IgD-negative memory B cell (primary cell): ENCODE measurements around the gene CCDC171. TPM values are rescaled to one million over a fixed set of nuclear protein-coding genes. Genes with fewer than 3 reads are reported as not detected.
"Not testable (repeated sequence)": the region's sequence is repeated elsewhere in the genome, so short reads cannot be mapped to it uniquely, and the experiment has no call there.

Experiments used
- H3K27ac Mint-ChIP-seq, 3 donors: one replicate each; pipeline ENCODE4 v1.8.0; 2020 to 2022; ENCODE audit warnings: mild to moderate bottlenecking in 3 of 3, mixed read lengths in 3 of 3, moderate library complexity in 1 of 3
- H3K27me3 Mint-ChIP-seq: one replicate; pipeline ENCODE4 v1.8.0; 2021; ENCODE audit warnings: mixed read lengths
- H3K36me3 Mint-ChIP-seq: one replicate; pipeline ENCODE4 v1.8.0; 2020; ENCODE audit warnings: mild to moderate bottlenecking, mixed read lengths
- H3K4me1 Mint-ChIP-seq, 3 donors: one replicate each; pipeline ENCODE4 v1.8.0; 2020 to 2022; ENCODE audit warnings: mixed read lengths in 3 of 3, mild to moderate bottlenecking in 1 of 3
- H3K4me3 Mint-ChIP-seq, 4 donors: one replicate each; pipeline ENCODE4 v1.8.0; 2020 to 2022; ENCODE audit warnings: mild to moderate bottlenecking in 4 of 4, mixed read lengths in 4 of 4, moderate library complexity in 3 of 4
- H3K9me3 Mint-ChIP-seq, 3 donors: one replicate each; pipeline ENCODE4 v1.8.0; 2020 to 2021; ENCODE audit warnings: mixed read lengths in 3 of 3, mild to moderate bottlenecking in 1 of 3
- polyA plus RNA-seq: library from polyadenylated mRNA; unstranded; fragments of 300-500 nt; fragmentation: Illumina TruSeq; gene quantifications from one replicate; pipeline ENCODE4 v1.2.3, GENCODE V29; 2021

The CCDC171 gene
- polyA plus RNA-seq, 1 donor from 2014 or later: 0.18 TPM

- Mint-ChIP-seq H3K27me3 (no peaks in the 10 kb centered on the region), H3K27ac (no peak overlapping the region), H3K4me1 (no peaks in the 10 kb centered on the region), H3K36me3 (peaks cover 3% of the 10 kb centered on the region), H3K4me3 (no peak overlapping the region), H3K9me3 (peaks cover 0 to 1% (median 0%) of the 10 kb centered on the region in 3 donors)
Measured at GRCh38 chr9:15736569-15736968, 183.7 kb downstream of the CCDC171 start.

DNA sequence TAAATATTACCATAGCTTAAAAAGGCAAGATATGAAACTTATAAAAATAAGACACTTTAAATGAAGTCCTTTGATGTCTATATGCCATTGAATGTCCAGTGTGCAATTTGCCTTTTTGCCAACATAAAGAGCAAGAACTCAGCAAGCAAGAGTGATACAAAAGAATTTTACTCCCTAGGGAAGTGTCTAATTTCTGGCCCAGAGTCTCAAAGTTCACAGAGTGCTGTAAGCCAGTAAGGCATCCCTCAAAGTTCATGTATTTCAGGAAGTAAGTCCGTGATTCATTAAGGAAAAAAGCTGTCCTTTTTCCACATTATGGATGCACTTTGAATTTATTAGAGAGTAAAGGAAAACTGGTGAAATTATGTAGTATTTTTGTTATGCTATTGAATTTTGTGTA is 185.2 kb downstream of the CCDC171 start:
- H3K4me1 Mint-ChIP-seq: no peaks in the 10 kb centered on the region
- no peak overlapping the region for H3K4me3 Mint-ChIP-seq
- H3K27ac Mint-ChIP-seq: no peak overlapping the region
- peaks cover 0 to 1% (median 0%) of the 10 kb centered on the region in 3 donors for H3K9me3 Mint-ChIP-seq
- peaks cover 6% of the 10 kb centered on the region for H3K36me3 Mint-ChIP-seq
- H3K27me3 Mint-ChIP-seq: no peaks in the 10 kb centered on the region

GRCh38 chr9:15741015-15741414 is 188.2 kb downstream of the CCDC171 start:
- no peak overlapping the region for H3K4me3 Mint-ChIP-seq
- H3K36me3 Mint-ChIP-seq: peaks cover 10% of the 10 kb centered on the region
- no peak overlapping the region for H3K27ac Mint-ChIP-seq

GRCh38 chr9:15743512-15743911 is 190.7 kb downstream of the CCDC171 start:
- Mint-ChIP-seq H3K36me3 (peaks cover 12% of the 10 kb centered on the region), H3K27me3 (no peaks in the 10 kb centered on the region), H3K4me3 (no peak overlapping the region), H3K27ac (no peak overlapping the region), H3K9me3 (peaks cover 0 to 1% (median 1%) of the 10 kb centered on the region in 3 donors), H3K4me1 (no peaks in the 10 kb centered on the region)

More at GRCh38 chr9:15741015-15741414, 188.2 kb downstream of the CCDC171 start:
- no peaks in the 10 kb centered on the region for H3K27me3 Mint-ChIP-seq
- H3K9me3 Mint-ChIP-seq: peaks cover 0 to 1% (median 0%) of the 10 kb centered on the region in 3 donors
- no peaks in the 10 kb centered on the region for H3K4me1 Mint-ChIP-seq

- no peaks in the 10 kb centered on the region for H3K4me1 Mint-ChIP-seq
- H3K4me3 Mint-ChIP-seq: no peak overlapping the region
Measured at GRCh38 chr9:15744196-15744595, 191.4 kb downstream of the CCDC171 start.

DNA sequence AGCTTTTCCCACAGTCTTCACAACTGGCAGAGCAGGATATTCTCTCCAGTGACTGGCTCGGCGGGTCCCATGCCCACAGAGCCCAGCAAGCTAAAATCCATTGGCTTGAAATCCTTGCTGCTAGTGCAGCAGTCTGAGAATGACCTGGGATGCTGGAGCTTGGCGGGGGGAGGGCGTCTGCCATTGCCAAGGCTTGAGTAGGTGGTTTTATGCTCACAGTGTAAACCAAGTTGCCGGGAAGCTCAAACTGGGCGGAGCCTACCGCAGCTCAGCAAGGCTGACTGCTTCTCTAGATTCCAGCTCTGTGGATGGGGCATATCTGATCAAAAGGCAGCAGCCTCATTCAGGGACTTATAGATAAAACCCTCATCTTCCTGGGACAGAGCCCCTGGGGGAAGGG is 194.1 kb downstream of the CCDC171 start:
- no peak overlapping the region for H3K27ac Mint-ChIP-seq
- peaks cover 0 to 1% (median 0%) of the 10 kb centered on the region in 3 donors for H3K9me3 Mint-ChIP-seq
- H3K4me3 Mint-ChIP-seq: no peak overlapping the region
- no peaks in the 10 kb centered on the region for H3K4me1 Mint-ChIP-seq
- peaks cover 9% of the 10 kb centered on the region for H3K36me3 Mint-ChIP-seq
- H3K27me3 Mint-ChIP-seq: no peaks in the 10 kb centered on the region

More at GRCh38 chr9:15744196-15744595, 191.4 kb downstream of the CCDC171 start:
- H3K27ac Mint-ChIP-seq: no peak overlapping the region
- H3K9me3 Mint-ChIP-seq: peaks cover 0 to 1% (median 1%) of the 10 kb centered on the region in 3 donors
- peaks cover 12% of the 10 kb centered on the region for H3K36me3 Mint-ChIP-seq
- no peaks in the 10 kb centered on the region for H3K27me3 Mint-ChIP-seq

DNA sequence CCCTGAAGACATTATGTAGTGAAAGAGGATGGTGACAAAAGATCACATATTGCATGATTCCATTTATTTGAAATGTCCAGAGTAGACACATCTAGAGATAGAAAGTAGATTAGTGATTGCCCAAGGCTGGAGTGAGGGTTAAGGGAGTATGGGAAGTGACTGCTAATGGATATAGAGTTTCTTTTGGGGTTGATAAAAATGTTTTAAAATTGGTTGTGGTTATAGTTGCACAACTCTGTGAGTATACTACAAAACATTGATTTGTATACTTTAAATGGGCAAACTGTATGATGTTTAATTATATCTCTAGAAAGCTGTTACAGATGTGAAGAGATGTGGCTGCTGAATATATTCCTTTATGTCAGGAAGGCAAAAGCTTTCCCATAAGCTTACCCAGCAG is 202.8 kb downstream of the CCDC171 start:
- Mint-ChIP-seq H3K27ac (no peak overlapping the region), H3K36me3 (no peaks in the 10 kb centered on the region), H3K27me3 (no peaks in the 10 kb centered on the region)

GRCh38 chr9:15761551-15761950 is 208.7 kb downstream of the CCDC171 start:
- Mint-ChIP-seq H3K4me3 (no peak overlapping the region), H3K27me3 (no peaks in the 10 kb centered on the region), H3K4me1 (no peaks in the 10 kb centered on the region), H3K36me3 (no peaks in the 10 kb centered on the region), H3K27ac (no peak overlapping the region), H3K9me3 (peaks cover 0 to 6% (median 2%) of the 10 kb centered on the region in 3 donors)

More for the DNA sequence above, 202.8 kb downstream of the CCDC171 start:
- Mint-ChIP-seq H3K9me3 (peaks cover 0 to 6% (median 2%) of the 10 kb centered on the region in 3 donors), H3K4me3 (no peak overlapping the region), H3K4me1 (no peaks in the 10 kb centered on the region)

DNA sequence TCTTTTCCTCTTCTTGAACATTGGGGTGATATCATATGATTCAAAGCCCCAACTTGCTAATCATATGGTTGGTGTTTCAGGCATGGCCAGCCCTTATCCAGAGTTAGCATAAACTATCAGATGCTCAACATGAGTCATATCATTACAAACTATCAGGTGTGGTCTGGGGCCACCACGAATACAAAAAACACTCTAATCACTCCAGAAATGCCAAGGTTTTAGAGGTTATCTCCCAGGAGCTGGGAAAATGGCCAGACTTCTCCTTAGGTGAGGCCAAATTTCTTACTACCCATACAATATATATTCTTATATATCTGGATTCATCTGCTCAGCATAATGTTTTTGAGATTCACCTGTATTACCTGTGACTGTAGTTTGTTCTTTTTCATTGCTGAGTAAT is 210.5 kb downstream of the CCDC171 start:
- H3K27me3 Mint-ChIP-seq: no peaks in the 10 kb centered on the region
- no peaks in the 10 kb centered on the region for H3K4me1 Mint-ChIP-seq
- H3K36me3 Mint-ChIP-seq: no peaks in the 10 kb centered on the region
- no peak overlapping the region for H3K4me3 Mint-ChIP-seq
- H3K9me3 Mint-ChIP-seq: peaks cover 0 to 3% (median 0%) of the 10 kb centered on the region in 3 donors
- H3K27ac Mint-ChIP-seq: no peak overlapping the region

DNA sequence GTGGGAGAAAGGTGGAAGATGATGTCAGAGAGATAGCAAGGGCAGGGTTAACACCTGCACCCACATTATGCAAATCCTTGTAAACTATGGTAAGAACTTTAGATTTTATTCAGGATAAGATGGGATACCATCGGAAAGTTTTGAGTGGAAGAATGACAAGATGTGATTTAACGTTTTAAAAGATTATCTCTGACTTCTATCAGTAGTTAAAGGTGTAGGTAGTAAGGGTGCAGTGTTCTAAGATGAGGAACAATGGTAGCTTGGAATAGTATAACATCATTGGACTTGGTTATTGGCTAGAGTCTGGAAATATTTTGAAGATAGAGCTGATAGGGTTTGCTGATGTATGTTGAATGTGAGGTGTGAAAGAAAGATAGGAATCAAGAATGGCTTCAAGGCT is 211.3 kb downstream of the CCDC171 start:
- H3K9me3 Mint-ChIP-seq: no peaks in the 10 kb centered on the region
- H3K4me3 Mint-ChIP-seq: no peak overlapping the region
- H3K36me3 Mint-ChIP-seq: no peaks in the 10 kb centered on the region
- no peak overlapping the region for H3K27ac Mint-ChIP-seq
- no peaks in the 10 kb centered on the region for H3K4me1 Mint-ChIP-seq
- no peaks in the 10 kb centered on the region for H3K27me3 Mint-ChIP-seq

- Mint-ChIP-seq H3K27ac (no peak overlapping the region), H3K36me3 (no peaks in the 10 kb centered on the region), H3K27me3 (no peaks in the 10 kb centered on the region), H3K4me3 (no peak overlapping the region), H3K4me1 (no peaks in the 10 kb centered on the region), H3K9me3 (peaks cover 0 to 2% (median 0%) of the 10 kb centered on the region in 3 donors)
Measured at GRCh38 chr9:15769547-15769946, 216.7 kb downstream of the CCDC171 start.

DNA sequence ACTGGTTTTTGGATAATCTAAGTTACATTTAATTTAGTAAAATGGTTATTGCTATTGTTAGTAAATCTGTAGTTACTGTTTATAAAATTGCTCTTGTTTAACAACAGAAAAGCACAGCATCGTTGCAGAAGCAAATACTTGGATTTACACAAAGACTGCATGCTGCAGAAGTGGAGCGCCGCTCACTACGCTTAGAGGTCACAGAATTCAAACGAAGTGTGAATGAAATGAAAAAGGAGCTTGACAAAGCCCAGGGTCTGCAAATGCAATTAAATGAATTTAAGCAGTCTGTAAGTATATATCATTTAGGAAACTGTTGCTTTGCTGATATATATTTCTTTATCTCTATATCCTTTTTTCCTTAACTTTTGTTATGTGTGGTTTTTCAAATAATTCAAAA is 226.0 kb downstream of the CCDC171 start:
- Mint-ChIP-seq H3K27ac (no peak overlapping the region), H3K27me3 (no peaks in the 10 kb centered on the region), H3K9me3 (no peaks in the 10 kb centered on the region), H3K36me3 (peaks cover 4% of the 10 kb centered on the region), H3K4me3 (no peak overlapping the region), H3K4me1 (no peaks in the 10 kb centered on the region)

DNA sequence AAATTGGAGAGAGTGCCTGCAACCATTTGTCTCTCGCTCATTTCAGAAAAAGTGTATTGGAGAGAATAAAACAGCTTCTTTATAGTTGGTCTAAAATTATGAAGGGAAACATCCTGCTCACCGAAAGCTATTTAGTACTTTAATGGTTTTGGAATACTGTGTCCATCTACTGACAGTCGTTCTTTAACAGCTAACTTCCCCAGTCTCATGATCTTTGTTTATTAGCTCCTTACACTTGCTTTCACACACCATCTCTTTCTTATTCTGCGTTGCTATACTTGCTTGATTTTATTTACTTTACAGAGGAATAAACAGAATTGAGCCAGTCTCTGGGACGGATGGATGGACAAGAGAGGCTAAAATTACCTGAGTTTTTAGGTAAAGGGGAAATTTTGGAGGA is 229.3 kb downstream of the CCDC171 start:
- Mint-ChIP-seq H3K9me3 (peaks cover 0 to 3% (median 0%) of the 10 kb centered on the region in 3 donors), H3K4me1 (no peaks in the 10 kb centered on the region), H3K27ac (no peak overlapping the region), H3K27me3 (no peaks in the 10 kb centered on the region), H3K4me3 (no peak overlapping the region), H3K36me3 (peaks cover 4% of the 10 kb centered on the region)

DNA sequence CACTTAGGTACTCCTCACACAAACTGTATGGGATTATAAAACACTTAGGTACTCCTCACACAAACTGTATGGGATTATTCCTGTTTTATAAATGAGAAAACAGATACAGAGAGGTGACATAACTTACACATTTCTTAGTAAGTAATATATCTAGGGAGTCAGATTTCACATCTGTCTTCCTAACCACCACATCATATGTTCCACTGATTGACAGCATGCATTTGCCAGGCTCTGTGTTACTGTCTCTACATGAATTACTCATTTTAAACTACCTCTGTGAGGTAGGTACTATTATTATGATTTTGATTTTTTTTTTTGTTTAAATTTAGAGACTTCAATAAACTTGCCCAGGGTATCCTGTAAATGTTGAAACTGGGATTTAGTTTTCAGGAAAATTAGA is 232.7 kb downstream of the CCDC171 start:
- Mint-ChIP-seq H3K27ac (no peak overlapping the region), H3K9me3 (peaks cover 0 to 3% (median 0%) of the 10 kb centered on the region in 3 donors), H3K27me3 (no peaks in the 10 kb centered on the region), H3K4me1 (no peaks in the 10 kb centered on the region), H3K4me3 (no peak overlapping the region), H3K36me3 (peaks cover 4% of the 10 kb centered on the region)

GRCh38 chr9:15786616-15787015 is 233.8 kb downstream of the CCDC171 start:
- H3K27me3 Mint-ChIP-seq: no peaks in the 10 kb centered on the region
- no peak overlapping the region for H3K4me3 Mint-ChIP-seq
- peaks cover 0 to 3% (median 0%) of the 10 kb centered on the region in 3 donors for H3K9me3 Mint-ChIP-seq
- H3K27ac Mint-ChIP-seq: no peak overlapping the region
- no peaks in the 10 kb centered on the region for H3K36me3 Mint-ChIP-seq
- no peaks in the 10 kb centered on the region for H3K4me1 Mint-ChIP-seq

GRCh38 chr9:15810219-15810899 is 257.5 kb downstream of the CCDC171 start:
- not testable (repeated sequence) for H3K4me3 Mint-ChIP-seq, H3K36me3 Mint-ChIP-seq, H3K27ac Mint-ChIP-seq, H3K27me3 Mint-ChIP-seq, H3K4me1 Mint-ChIP-seq
- peaks cover 8 to 17% (median 13%) of the 10 kb centered on the region in 3 donors for H3K9me3 Mint-ChIP-seq
